NCI-H2171 treated with DMSO at 0.1 percent for 48 hours (cell line): Measurements from ENCODE around the gene ATP5MC2.
"Not testable (repeated sequence)": the region's sequence is repeated elsewhere in the genome, so short reads cannot be mapped to it uniquely, and the experiment has no call there.

Source experiments
- DNase-seq: peaks from one replicate; lab custom pipeline; 2025; lab: John Stamatoyannopoulos, UW

ATP5MC2 gene

GRCh38 chr12:53646300-53646699 lies 29.6 kb downstream of the ATP5MC2 start:
- not testable (repeated sequence) for DNase-seq

DNA sequence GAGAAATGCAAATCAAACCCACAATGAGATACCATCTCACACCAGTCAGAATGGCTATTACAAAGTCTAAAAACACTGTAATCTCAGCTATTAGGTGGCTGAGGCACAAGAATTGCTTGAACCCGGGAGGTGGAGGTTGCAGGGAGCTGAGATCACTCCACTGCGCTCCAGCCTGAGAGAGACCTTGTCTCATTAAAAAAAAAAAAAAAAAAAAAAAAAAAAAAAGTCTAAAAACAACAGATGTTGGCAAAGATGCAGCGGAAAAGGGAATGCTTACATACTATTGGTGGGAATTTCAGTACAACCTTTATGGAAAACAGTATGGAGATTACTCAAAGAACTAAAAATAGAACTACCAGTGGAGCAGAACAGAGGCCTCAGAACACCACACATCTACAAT lies 30.7 kb downstream of the ATP5MC2 start:
- peak; percentile 89 for DNase-seq

- no peak for DNase-seq
These were observed 31.8 kb downstream of the ATP5MC2 start for GRCh38 chr12:53644133-53644532.

DNA sequence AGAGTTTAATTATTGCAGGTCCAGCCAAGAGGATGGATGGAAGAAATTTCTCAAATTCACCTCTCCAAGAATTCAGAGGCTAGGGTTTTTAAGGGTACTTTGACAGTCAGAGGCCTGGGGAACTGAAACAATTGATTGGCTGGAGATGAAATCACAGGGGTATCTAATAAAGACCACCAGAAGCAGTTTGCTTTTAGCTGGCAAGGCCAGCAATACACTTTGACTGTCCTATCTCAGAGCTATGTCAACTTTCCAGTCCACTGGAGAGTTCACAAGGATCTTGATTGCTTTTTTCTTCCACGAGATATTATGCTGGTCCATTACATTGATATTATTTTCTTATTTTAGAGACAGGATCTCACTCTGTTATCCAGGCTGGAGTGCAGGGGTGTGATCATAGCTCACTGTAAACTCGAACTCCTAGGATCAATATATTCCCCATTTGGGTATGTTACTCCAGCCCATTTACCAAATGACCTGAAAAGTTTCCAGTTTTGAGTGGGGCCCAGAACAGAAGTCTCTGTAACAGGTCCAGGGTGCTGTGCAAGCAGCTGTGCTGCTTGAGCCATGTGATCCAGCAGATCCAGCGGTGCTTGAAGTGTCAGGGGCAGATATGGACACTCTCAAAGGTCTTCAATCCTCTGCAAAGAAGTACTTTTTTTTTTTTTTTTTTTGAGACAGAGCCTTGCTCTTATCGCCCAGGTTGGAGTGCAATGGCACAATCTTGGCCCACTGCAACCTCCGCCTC lies 32.5 kb downstream of the ATP5MC2 start:
- DNase-seq, result no peak

GRCh38 chr12:53638057-53638456 lies 37.8 kb downstream of the ATP5MC2 start:
- no peak for DNase-seq

GRCh38 chr12:53636641-53637040 lies 39.2 kb downstream of the ATP5MC2 start:
- DNase-seq, result no peak

DNA sequence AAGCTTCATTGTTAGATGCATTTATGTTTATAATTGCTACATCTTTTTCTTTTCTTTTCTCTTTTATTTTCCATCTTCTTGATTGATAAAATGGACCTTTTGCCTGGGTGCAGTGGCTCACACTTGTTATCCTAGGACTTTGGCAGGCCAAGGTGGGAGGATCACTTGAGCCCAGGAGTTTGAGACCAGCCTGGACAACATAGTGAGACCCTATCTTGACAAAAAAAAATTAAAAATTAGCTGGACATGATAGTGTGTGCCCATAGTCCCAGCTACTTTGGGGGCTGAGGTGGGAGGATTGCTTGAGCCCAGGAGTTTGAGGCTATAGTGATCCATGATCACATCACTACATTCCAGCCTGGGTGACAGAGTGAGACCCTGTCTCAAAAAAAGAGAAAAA lies 40.2 kb downstream of the ATP5MC2 start:
- DNase-seq, result not testable (repeated sequence)

DNA sequence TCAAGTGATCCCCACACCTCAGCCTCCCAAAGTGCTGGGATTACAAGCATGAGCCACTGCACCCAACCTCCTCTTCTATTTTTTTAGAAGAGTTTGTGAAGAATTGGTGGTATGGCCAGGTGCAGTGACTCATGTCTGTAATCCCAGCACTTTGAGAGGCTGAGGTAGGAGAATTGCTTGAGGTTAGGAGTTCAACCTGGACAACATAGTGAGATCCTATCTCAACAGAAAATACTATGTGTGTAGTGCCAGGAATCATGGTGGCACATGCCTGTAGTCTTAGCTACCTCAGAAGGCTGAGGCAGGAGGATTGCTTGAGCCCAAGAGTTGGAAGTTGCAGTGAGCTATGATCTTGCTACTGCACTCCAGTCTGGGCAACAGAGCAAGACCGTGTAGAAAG lies 44.2 kb downstream of the ATP5MC2 start:
- DNase-seq, result no peak

DNA sequence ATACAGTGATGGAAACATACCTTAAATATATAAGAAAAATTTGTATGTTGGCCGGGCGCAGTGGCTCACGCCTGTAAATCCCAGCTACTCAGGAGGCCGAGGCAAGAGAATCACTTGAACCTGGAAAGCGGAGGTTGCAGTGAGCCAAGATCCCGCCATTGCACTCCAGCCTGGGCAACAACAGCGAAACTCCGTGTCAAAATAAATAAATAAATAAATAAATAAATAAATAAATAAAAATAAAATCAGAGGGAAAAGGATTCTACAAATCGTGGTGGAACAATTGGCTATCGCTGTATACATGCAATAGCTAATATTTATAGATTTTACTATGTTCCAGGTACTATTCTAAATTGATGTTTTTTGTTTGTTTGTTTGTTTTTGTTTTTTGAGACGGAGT lies 48.0 kb downstream of the ATP5MC2 start:
- DNase-seq, result no peak

GRCh38 chr12:53626702-53627169 lies 49.1 kb downstream of the ATP5MC2 start:
- DNase-seq, result peak; percentile 28

DNA sequence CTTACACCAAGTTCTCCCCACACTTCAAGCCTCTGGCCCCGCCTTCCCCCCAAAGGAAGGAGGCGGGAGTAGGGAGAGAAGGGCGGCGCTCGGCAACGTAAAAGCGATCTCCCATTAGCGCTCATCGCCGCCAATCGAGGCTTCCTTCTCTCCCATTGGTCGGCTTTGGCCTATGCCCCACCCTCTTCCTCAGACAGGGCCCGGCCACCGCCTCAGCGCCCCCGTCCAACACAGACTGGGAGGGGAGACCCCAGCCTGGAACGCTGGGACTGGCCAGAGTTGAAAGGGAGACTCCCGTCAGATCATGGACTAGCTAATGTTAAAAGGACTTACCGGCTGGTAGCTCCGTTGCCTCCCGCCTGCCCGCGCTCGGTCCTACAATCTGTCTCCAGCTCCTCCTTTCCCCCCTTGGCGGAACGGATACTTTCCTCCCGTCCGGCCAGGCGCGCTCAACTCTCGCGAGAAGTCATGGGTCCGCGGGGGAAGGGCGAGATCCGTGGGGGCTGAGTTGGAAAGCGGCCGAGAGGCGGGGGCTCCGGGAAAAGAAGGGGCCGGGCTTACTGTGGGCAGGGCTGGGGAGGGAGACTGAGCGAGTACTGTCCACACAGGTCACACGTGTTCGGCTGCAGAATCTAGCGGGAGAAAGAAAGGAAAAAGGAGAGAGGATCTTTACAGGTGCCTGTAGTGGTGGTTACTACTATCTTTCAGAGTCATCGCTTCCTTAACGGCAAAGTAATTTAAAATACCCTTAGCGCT lies 49.8 kb downstream of the ATP5MC2 start, which contains the start of gene ATF7:
TSS of gene ATF7 (minus strand) at position 437 of the 756 bp plus-strand sequence. CDS start 25,382 bp downstream, outside the sequence.
- peak; percentile 95 for DNase-seq

- DNase-seq, result no peak
These were observed 50.4 kb downstream of the ATP5MC2 start for GRCh38 chr12:53625373-53625945.

- no peak for DNase-seq
These were observed 50.9 kb downstream of the ATP5MC2 start for GRCh38 chr12:53624956-53625355.

GRCh38 chr12:53624458-53624857 lies 51.4 kb downstream of the ATP5MC2 start:
- DNase-seq, result no peak

GRCh38 chr12:53623548-53624385 lies 52.1 kb downstream of the ATP5MC2 start:
- no peak for DNase-seq

- no peak for DNase-seq
These were observed 53.2 kb downstream of the ATP5MC2 start for GRCh38 chr12:53622724-53623123.

DNA sequence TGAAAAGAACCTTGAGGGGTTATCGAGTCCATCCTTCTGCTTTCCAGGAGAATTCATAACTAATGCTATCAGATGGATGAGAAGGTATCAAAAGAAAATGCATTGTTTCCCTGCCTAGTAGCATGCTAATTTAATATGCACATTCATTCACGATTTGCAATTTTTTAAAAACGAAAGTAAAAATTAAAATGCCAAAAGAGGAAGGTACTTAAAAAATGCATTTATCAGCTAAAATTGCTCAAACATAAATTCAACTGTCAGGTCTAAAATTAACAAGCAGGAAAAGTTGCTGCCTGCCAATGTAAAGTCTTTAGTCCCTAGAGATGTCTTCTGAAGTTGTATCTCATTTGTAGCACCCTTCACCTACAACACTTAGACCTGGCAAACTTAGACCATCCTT lies 57.6 kb downstream of the ATP5MC2 start:
- DNase-seq, result no peak

DNA sequence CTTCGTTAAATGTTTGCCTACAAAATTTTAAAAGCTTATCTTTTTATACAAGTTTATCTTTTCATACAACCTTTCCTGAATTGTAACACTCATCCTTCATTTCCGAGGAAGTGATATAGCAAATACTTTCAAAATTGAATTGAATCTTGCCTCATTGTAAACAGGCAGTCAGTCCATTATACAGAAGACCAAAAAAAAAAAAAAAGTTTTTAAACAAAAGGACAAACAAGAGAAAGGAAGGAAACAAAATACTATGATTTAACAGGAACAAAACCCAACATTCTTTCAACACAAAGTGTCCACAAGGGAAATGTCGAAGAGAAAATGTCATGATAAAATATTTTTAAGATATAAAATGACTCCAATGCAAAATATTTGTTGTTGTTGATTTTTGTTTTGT lies 58.2 kb downstream of the ATP5MC2 start:
- DNase-seq, result no peak

DNA sequence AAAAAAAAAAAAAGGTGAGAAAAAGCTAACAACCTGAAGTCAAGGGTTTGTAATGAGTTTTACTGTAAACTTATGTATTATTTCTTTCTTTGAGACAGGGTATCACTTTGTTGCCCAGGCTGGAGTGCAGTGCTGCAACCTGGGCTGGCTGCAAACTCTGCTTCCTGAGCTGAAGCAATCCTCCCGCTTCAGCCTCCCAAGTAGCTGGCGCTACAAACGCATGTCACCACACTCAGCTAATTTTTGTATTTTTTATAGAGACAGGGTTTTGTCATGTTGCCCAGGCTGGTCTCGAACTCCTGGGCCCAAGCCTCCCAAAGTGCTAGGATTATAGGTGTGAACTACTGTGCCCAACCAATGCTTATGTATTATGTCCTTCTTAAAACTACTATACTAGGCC lies 58.9 kb downstream of the ATP5MC2 start:
- DNase-seq, result no peak
